Neuronal stem cell (in vitro differentiated cells): ENCODE measurements around the gene TRPV4.

ENCODE experiments used
- DNase-seq: peaks from one replicate; pipeline ENCODE4 v3.0.0-alpha.2; 2013; ENCODE audit warnings: low spot score
- H2AFZ ChIP-seq: one replicate; pipeline ENCODE4 v1.6.1; 2013; ENCODE audit warnings: mild to moderate bottlenecking, low read length, inconsistent platforms
- H2AK5ac ChIP-seq: 2 replicates; pipeline ENCODE4 v1.6.1; 2013; ENCODE audit warnings: low read depth, mild to moderate bottlenecking, inconsistent platforms, low read length, moderate library complexity, mixed read lengths
- H2BK120ac ChIP-seq: 2 replicates; pipeline ENCODE4 v1.6.1; 2013; ENCODE audit warnings: low read depth, mild to moderate bottlenecking, inconsistent platforms, low read length, moderate library complexity, mixed read lengths
- H2BK12ac ChIP-seq: one replicate; pipeline ENCODE4 v1.6.1; 2013; ENCODE audit warnings: low read length, inconsistent platforms
- H2BK15ac ChIP-seq: 2 replicates; pipeline ENCODE4 v1.6.1; 2013; ENCODE audit warnings: mild to moderate bottlenecking, low read length, inconsistent platforms, mixed read lengths
- H2BK5ac ChIP-seq: one replicate; pipeline ENCODE4 v1.6.1; 2013; ENCODE audit warnings: inconsistent platforms, mild to moderate bottlenecking, low read length, moderate library complexity
- H3K14ac ChIP-seq: one replicate; pipeline ENCODE4 v1.6.1; 2013; ENCODE audit warnings: low read length, inconsistent platforms
- H3K18ac ChIP-seq: 2 replicates; pipeline ENCODE4 v1.6.1; 2013; ENCODE audit warnings: low read length, inconsistent platforms
- H3K23ac ChIP-seq: 2 replicates; pipeline ENCODE4 v1.6.1; 2013; ENCODE audit warnings: low read depth, mild to moderate bottlenecking, mixed read lengths, low read length, inconsistent platforms; ENCODE audit not compliant: poor library complexity
- H3K27ac ChIP-seq: replicated peaks from 3 replicates; pipeline ENCODE4 v1.5.1; 2013; ENCODE audit warnings: low read length, inconsistent platforms
- H3K27me3 ChIP-seq, 3 experiments: 2 replicates each; pipeline ENCODE4 v1.6.1; 2013; ENCODE audit warnings: low read length in 3 of 3, mild to moderate bottlenecking in 2 of 3, inconsistent platforms in 1 of 3, low read depth in 1 of 3, mixed read lengths in 1 of 3, moderate library complexity in 1 of 3; ENCODE audit not compliant: control insufficient read depth in 3 of 3, insufficient read depth in 3 of 3
- H3K36me3 ChIP-seq, 2 donors: replicated peaks in 1 of 2; 2 replicates each; pipeline ENCODE4 v1.6.1; 2013; ENCODE audit warnings: low read length in 2 of 2; ENCODE audit not compliant: control insufficient read depth in 2 of 2, insufficient read depth in 2 of 2
- H3K4ac ChIP-seq: 2 replicates; pipeline ENCODE4 v1.6.1; 2013; ENCODE audit warnings: inconsistent platforms, mild to moderate bottlenecking, low read length, moderate library complexity
- H3K4me1 ChIP-seq, 2 donors: 1 replicate in 1 of 2; 2 replicates in 1 of 2; pipeline ENCODE4 v1.6.1; 2013; ENCODE audit warnings: low read length in 2 of 2, low read depth in 1 of 2; ENCODE audit not compliant: control insufficient read depth in 2 of 2, insufficient read depth in 1 of 2
- H3K4me2 ChIP-seq: one replicate; pipeline ENCODE4 v1.6.1; 2013; ENCODE audit warnings: mild to moderate bottlenecking, low read length, inconsistent platforms; ENCODE audit not compliant: insufficient read depth, poor library complexity, severe bottlenecking
- H3K4me3 ChIP-seq, 2 donors: 2 replicates each; pipeline ENCODE4 v1.5.1; 2013; ENCODE audit warnings: low read length in 2 of 2, mild to moderate bottlenecking in 2 of 2, inconsistent platforms in 1 of 2, moderate library complexity in 1 of 2
- H3K79me1 ChIP-seq: one replicate; pipeline ENCODE4 v1.6.1; 2013; ENCODE audit warnings: low read depth, mild to moderate bottlenecking, inconsistent platforms, low read length, moderate library complexity
- H3K9ac ChIP-seq: one replicate; pipeline ENCODE4 v1.6.1; 2013; ENCODE audit warnings: mild to moderate bottlenecking, low read depth, low read length, inconsistent platforms; ENCODE audit not compliant: poor library complexity
- H3K9me3 ChIP-seq, 2 donors: replicated peaks in 1 of 2; 2 replicates each; pipeline versions ENCODE3 to v1.6.1; 2013; ENCODE audit warnings: low read length in 2 of 2, mild to moderate bottlenecking in 2 of 2, inconsistent platforms in 1 of 2, low read depth in 1 of 2, mixed read lengths in 1 of 2, moderate library complexity in 1 of 2; ENCODE audit not compliant: control insufficient read depth in 2 of 2, insufficient read depth in 1 of 2
- H4K8ac ChIP-seq: one replicate; pipeline ENCODE4 v1.6.1; 2013; ENCODE audit warnings: low read depth, mild to moderate bottlenecking, inconsistent platforms, low read length, moderate library complexity
- H4K91ac ChIP-seq: one replicate; pipeline ENCODE4 v1.6.1; 2013; ENCODE audit warnings: low read length, low read depth, mild to moderate bottlenecking, inconsistent platforms; ENCODE audit not compliant: poor library complexity
- WGBS, 2 donors: extraction: QIAGEN DNeasy Blood & Tissue Kit; methylation state at CpG; one replicate each; pipeline ENCODE4 v1.1.7; 2013; ENCODE audit warnings: missing lambda C conversion rate in 2 of 2, mixed read lengths in 1 of 2; ENCODE audit not compliant: insufficient read length in 2 of 2, insufficient replicate concordance in 1 of 2; ENCODE audit errors: extremely low coverage in 2 of 2; 5-methylcytosine and 5-hydroxymethylcytosine counted together

TRPV4 gene

DNA sequence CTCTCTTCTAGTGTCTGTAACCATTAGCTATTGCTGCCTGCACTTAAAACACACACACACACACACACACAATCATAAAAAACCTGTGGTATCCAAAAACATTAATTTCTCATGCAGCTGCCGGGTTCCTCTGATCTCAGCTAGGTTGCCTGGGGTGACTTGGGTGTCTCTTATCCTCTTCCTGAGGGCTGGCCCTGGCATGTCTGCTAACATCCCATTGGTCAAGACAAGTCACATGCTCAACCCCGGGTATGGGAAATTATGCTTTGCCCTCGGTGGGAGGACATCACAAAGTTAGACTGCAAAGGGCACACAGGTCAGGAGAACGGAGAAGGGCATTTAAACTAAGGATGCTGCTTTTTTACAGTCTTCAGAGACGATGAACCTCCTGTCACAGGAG, 55.7 kb downstream of the TRPV4 start:
- H3K79me1 ChIP-seq, result peaks cover 3% of the 10 kb centered on the region
- no peak for DNase-seq
- no CpG with 5 or more reads among the region's 5 CpGs for WGBS, 2 donors

DNA sequence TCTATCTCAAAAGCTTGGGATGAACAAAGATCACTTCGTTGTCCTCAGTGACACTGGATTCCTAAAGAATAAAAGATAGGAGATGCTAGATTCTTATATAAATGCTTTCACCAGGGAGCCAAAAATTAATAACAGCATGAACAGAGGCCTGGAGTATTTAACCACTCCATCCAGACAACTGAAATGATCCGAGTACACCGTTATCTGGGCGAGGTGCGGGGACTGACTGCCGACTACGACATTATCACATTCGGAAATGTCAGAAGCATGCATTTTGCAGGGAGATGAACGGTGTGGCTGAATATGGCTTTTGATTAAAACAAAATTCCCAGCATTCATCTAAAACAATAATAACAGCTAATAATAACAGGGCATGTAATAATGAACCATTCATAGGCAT, 56.6 kb downstream of the TRPV4 start:
- no peak overlapping the region for H2AK5ac ChIP-seq
- H2BK15ac ChIP-seq, result no peak overlapping the region
- no peaks in the 10 kb centered on the region for H3K27me3 ChIP-seq
- no peak overlapping the region for H3K4ac ChIP-seq
- no peak overlapping the region for H2BK120ac ChIP-seq
- no peak overlapping the region for H3K9ac ChIP-seq
- H4K91ac ChIP-seq, result no peak overlapping the region
- H3K79me1 ChIP-seq, result no peaks in the 10 kb centered on the region
- DNase-seq, result no peak
- no peaks in the 10 kb centered on the region for H3K36me3 ChIP-seq
- no peak overlapping the region for H3K4me3 ChIP-seq
- H4K8ac ChIP-seq, result no peak overlapping the region
- H3K14ac ChIP-seq, result no peak overlapping the region
- no peak overlapping the region for H3K4me2 ChIP-seq
- H3K9me3 ChIP-seq, result peaks cover 4 to 11% of the 10 kb centered on the region in 2 donors
- no peak overlapping the region for H2BK12ac ChIP-seq
- H2AFZ ChIP-seq, result no peak overlapping the region
- WGBS, 2 donors, result no CpG with 5 or more reads among the region's 9 CpGs
- no peak overlapping the region for H3K23ac ChIP-seq
- H2BK5ac ChIP-seq, result no peak overlapping the region
- H3K27ac ChIP-seq, result no peak overlapping the region
- no peak overlapping the region for H3K18ac ChIP-seq
- H3K4me1 ChIP-seq, result peaks cover 2 to 17% of the 10 kb centered on the region in 2 donors

More for the DNA sequence above, 55.7 kb downstream of the TRPV4 start:
- Histone ChIP-seq H3K4me1 (peaks cover 2 to 17% of the 10 kb centered on the region in 2 donors), H4K8ac (no peak overlapping the region), H2AFZ (peak overlapping the region; percentile 69), H3K23ac (no peak overlapping the region), H3K14ac (no peak overlapping the region), H4K91ac (no peak overlapping the region), H3K27me3 (no peaks in the 10 kb centered on the region), H2BK120ac (no peak overlapping the region), H2BK12ac (no peak overlapping the region), H2BK15ac (no peak overlapping the region), H3K4me3 (peak overlapping the region in 1 of 2 donors; percentile 28), H3K36me3 (no peaks in the 10 kb centered on the region), H3K9ac (no peak overlapping the region), H3K27ac (no peak overlapping the region), H2BK5ac (no peak overlapping the region), H3K18ac (no peak overlapping the region), H2AK5ac (no peak overlapping the region), H3K4me2 (no peak overlapping the region), H3K9me3 (peaks cover 4 to 11% of the 10 kb centered on the region in 2 donors), H3K4ac (no peak overlapping the region)

DNA sequence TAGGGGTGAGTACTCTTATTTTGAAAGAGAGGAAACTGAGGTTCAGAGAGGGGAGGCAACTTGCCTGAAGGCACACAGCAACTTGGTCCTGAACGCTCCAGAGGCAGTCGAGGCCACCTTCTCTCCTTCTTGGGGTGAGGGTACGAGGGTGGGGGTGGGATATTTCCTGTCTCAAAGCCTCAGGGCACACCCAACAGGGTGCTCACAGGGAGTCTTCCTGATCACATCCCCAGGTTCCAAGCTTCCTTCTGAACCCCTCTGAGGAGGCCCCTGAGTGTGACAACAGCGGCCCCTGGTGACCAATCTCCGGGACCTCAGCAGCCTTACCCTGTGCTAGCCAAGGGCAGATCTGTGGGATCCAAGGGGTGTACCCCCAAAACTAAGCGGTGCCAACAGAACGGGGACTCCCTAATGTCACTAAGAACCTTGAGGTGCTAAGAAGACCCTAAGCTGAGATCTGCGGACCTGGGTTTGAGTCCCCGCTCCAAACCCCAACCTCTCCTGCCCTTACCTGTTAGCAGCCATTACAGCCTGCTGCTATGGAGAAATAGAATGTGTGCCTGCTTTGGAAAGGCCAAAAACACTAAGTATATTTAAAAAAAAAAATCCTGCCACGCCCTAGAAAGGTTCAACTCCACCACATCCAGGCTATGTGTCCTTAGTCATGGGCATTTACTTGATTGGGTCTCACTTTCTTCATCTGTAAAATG, 57.9 kb downstream of the TRPV4 start:
- H2BK120ac ChIP-seq, result no peak overlapping the region

DNA sequence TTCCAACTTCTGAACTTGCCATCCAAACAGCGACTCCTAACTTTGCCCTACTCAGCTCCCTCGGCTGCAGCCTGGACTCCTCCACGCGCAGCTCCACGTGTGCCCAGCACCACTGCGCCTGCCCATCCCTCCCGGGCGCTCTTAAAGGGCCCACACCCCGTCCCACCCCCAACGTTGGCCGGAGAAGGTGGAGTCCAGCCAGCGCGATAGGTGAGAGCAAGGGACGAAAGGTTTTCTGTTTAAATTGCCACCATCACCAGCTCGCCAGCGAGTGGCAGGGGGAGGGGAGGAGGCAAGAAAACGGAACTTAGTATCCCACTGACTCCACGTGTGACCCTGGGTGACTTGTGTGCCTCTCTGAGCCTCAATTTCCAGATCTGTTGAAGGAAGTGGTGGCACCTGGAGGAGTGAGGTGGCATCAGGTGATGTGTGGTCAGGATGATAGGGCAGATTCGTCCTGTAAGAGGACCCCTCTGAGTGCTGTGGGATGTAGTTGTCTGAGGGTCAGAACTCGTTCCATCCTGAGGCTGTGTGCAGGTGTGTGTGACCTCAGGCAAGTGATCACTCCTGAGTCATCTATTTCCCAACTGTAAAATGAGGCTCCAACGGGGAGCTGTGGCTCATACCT, 59.7 kb downstream of the TRPV4 start:
- Histone ChIP-seq H3K4ac (no peak overlapping the region), H3K18ac (peak overlapping the region; percentile 90), H2BK15ac (peak overlapping the region; percentile 7), H2BK12ac (no peak overlapping the region), H3K9ac (no peak overlapping the region), H2AK5ac (peak overlapping the region; percentile 8), H2AFZ (no peak overlapping the region), H3K4me2 (no peak overlapping the region), H3K36me3 (peaks cover 0 to 2% of the 10 kb centered on the region in 2 donors), H2BK5ac (no peak overlapping the region), H4K91ac (no peak overlapping the region), H3K27me3 (no peaks in the 10 kb centered on the region), H3K27ac (no peak overlapping the region), H2BK120ac (no peak overlapping the region), H4K8ac (no peak overlapping the region), H3K9me3 (peaks cover 0 to 1% of the 10 kb centered on the region in 2 donors), H3K14ac (no peak overlapping the region), H3K79me1 (no peaks in the 10 kb centered on the region), H3K4me3 (peak overlapping the region in 1 of 2 donors; percentile 9), H3K4me1 (peaks cover 6 to 17% of the 10 kb centered on the region in 2 donors), H3K23ac (no peak overlapping the region)
- no peak for DNase-seq
- WGBS, 2 donors, result no CpG with 5 or more reads among the region's 21 CpGs

More for the DNA sequence above, 57.9 kb downstream of the TRPV4 start:
- Histone ChIP-seq H2BK12ac (no peak overlapping the region), H3K4ac (no peak overlapping the region), H4K91ac (no peak overlapping the region), H3K4me1 (peaks cover 4 to 17% of the 10 kb centered on the region in 2 donors), H3K14ac (no peak overlapping the region), H3K4me3 (no peak overlapping the region), H3K4me2 (no peak overlapping the region), H3K79me1 (no peaks in the 10 kb centered on the region), H3K27me3 (no peaks in the 10 kb centered on the region), H2AK5ac (no peak overlapping the region), H3K23ac (no peak overlapping the region), H3K9me3 (peaks cover 4 to 11% of the 10 kb centered on the region in 2 donors), H2BK5ac (no peak overlapping the region), H2BK15ac (peak overlapping the region; percentile 49), H3K27ac (no peak overlapping the region), H4K8ac (no peak overlapping the region), H2AFZ (no peak overlapping the region), H3K18ac (no peak overlapping the region), H3K9ac (no peak overlapping the region), H3K36me3 (no peaks in the 10 kb centered on the region)
- no CpG with 5 or more reads among the region's 10 CpGs for WGBS, 2 donors
- peak; percentile 70 for DNase-seq
